ENCODE results near the gene PLXDC2. TPM values are rescaled to one million over a fixed set of nuclear protein-coding genes. Genes with fewer than 3 reads are reported as not detected.

The PLXDC2 gene
- total RNA-seq, 2 experiments from 2014 or later = not detected

DNA sequence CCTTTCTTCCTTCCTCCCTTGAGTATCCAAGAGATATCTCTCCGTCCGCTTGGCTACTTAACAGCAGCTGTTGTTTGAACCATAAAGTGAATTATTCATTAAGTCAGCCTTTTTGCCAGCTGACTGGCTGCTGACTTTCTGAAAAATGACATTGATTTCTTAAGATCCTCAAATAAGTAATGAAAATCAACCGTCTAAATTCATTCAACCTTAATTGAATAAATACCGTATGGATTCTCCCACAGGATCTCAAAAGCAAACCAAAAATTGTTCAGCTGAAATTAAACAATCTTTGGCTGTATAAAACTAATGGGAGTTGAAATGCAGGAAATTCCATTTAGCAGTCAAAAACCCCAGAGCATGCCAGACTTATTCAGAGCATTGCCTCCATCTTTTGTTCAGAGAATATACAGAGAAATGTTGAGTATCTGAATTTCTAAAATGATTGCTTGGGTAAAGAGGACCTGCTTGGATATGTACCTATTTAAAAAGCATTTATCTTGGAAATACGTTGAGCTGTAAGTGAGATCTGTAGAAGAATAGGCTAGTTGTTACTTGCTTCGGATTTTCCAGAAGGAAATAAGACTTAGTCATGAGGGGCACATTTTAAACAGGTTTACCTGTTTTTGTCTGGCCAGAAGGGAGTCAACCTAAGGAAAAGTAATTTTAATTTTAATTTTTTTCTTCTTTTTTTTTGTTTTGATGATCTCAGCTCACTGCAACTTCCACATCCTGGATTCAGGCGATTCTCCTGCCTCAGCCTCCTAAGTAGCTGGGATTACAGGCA lies 136.2 kb downstream of the PLXDC2 start:
- no peak overlapping the region for H3K27ac Mint-ChIP-seq
- ChIA-PET POLR2A (no interaction called here), CTCF (no interaction called here)
- intact Hi-C loops (cut with micrococcal nuclease) = no loop called here
- DNase-seq = no peak
- H3K4me3 Mint-ChIP-seq = no peak overlapping the region
- no peaks in the 10 kb centered on the region for H3K36me3 Mint-ChIP-seq (ENCODE audit: low read depth)
- ATAC-seq = no peak
- H3K27me3 Mint-ChIP-seq = no peaks in the 10 kb centered on the region
- TF ChIP-seq, protein P1, sequence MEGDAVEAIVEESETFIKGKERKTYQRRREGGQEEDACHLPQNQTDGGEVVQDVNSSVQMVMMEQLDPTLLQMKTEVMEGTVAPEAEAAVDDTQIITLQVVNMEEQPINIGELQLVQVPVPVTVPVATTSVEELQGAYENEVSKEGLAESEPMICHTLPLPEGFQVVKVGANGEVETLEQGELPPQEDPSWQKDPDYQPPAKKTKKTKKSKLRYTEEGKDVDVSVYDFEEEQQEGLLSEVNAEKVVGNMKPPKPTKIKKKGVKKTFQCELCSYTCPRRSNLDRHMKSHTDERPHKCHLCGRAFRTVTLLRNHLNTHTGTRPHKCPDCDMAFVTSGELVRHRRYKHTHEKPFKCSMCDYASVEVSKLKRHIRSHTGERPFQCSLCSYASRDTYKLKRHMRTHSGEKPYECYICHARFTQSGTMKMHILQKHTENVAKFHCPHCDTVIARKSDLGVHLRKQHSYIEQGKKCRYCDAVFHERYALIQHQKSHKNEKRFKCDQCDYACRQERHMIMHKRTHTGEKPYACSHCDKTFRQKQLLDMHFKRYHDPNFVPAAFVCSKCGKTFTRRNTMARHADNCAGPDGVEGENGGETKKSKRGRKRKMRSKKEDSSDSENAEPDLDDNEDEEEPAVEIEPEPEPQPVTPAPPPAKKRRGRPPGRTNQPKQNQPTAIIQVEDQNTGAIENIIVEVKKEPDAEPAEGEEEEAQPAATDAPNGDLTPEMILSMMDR (IDR thresholded peaks at IDR 0.05) = no peak
- H3K4me1 Mint-ChIP-seq (ENCODE audit: low read depth) = no peaks in the 10 kb centered on the region
- H3K9me3 Mint-ChIP-seq = no peaks in the 10 kb centered on the region

DNA sequence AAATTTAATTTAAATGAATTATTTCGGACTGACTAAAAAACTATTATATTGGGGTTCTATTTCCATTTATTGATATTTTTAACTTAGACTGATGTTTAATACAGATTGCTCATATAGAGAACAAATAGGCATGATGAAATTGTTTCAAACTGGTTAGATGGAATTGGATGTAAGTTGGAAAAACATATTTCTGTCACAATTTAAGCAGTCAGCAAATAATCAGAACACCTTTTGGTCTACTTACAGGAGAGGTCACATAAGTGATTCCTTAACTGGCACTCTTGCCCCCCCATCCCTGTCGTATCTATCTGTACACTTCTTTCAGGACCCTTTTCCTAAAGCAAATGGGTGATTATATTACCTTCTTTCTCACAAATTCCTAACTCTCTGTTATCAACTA lies 138.4 kb downstream of the PLXDC2 start:
- ATAC-seq (no peak), DNase-seq (no peak)
- no peaks in the 10 kb centered on the region for H3K4me1 Mint-ChIP-seq (ENCODE audit: low read depth)
- no peaks in the 10 kb centered on the region for H3K27me3 Mint-ChIP-seq
- ChIA-PET POLR2A (no interaction called here), CTCF (no interaction called here)
- TF ChIP-seq, protein P1 (IDR thresholded peaks at IDR 0.05) = no peak
- no peaks in the 10 kb centered on the region for H3K9me3 Mint-ChIP-seq
- H3K27ac Mint-ChIP-seq = no peak overlapping the region
- intact Hi-C loops (cut with micrococcal nuclease) = no loop called here
- H3K36me3 Mint-ChIP-seq (ENCODE audit: low read depth) = no peaks in the 10 kb centered on the region
- no peak overlapping the region for H3K4me3 Mint-ChIP-seq

- TF ChIP-seq, protein P1 (IDR thresholded peaks at IDR 0.05) = no peak
- Mint-ChIP-seq H3K4me1 (ENCODE audit: low read depth) (no peaks in the 10 kb centered on the region), H3K27me3 (no peaks in the 10 kb centered on the region), H3K4me3 (no peak overlapping the region), H3K27ac (no peak overlapping the region), H3K36me3 (ENCODE audit: low read depth) (no peaks in the 10 kb centered on the region), H3K9me3 (no peaks in the 10 kb centered on the region)
- CTCF ChIA-PET = no interaction called here
- ATAC-seq (no peak), DNase-seq (no peak)
- intact Hi-C loops (cut with micrococcal nuclease) = no loop called here
- POLR2A ChIA-PET = no interaction called here
These were observed 140.3 kb downstream of the PLXDC2 start for GRCh38 chr10:19956516-19957032.

DNA sequence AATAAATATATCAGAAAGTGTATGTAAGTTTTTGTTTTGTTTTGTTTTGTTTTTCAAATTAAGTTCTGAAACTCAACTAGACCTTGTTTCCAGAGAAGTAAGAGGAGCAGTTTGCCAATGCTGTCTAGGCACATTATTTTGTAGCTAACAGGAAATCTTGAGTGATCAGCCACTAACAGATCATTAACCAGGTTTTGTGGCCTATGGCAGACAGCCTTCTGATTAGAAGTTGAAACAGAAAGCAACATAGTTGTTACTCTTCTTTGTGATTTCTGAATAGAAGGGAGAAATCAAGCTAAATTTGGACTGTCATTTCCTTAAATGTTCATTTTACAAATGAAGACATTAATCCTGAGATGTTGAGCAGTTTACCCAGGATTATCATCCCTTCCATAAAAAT lies 142.6 kb downstream of the PLXDC2 start:
- no peak for ATAC-seq
- H3K36me3 Mint-ChIP-seq (ENCODE audit: low read depth) = no peaks in the 10 kb centered on the region
- intact Hi-C loops (cut with micrococcal nuclease) = no loop called here

More for the DNA sequence above, 142.6 kb downstream of the PLXDC2 start:
- H3K4me1 Mint-ChIP-seq (ENCODE audit: low read depth) = no peaks in the 10 kb centered on the region
- DNase-seq = no peak
- TF ChIP-seq, protein P1 (IDR thresholded peaks at IDR 0.05) = no peak
- ChIA-PET POLR2A (no interaction called here), CTCF (no interaction called here)
- H3K9me3 Mint-ChIP-seq = no peaks in the 10 kb centered on the region
- no peak overlapping the region for H3K4me3 Mint-ChIP-seq
- H3K27me3 Mint-ChIP-seq = no peaks in the 10 kb centered on the region
- no peak overlapping the region for H3K27ac Mint-ChIP-seq
